22Rv1 (cell line): Measurements from ENCODE around the gene COG5.

Source experiments
- CTCF ChIP-seq: fragments of 450-650 bp; IDR thresholded peaks from 2 replicates; pipeline ENCODE4 v1.5.1; 2017; ENCODE audit warnings: mild to moderate bottlenecking
- ZFX ChIP-seq: fragments of 450-650 bp; IDR thresholded peaks from 2 replicates; pipeline ENCODE4 v1.6.1; 2017; ENCODE audit warnings: antibody characterized with exemption, borderline replicate concordance

DNA sequence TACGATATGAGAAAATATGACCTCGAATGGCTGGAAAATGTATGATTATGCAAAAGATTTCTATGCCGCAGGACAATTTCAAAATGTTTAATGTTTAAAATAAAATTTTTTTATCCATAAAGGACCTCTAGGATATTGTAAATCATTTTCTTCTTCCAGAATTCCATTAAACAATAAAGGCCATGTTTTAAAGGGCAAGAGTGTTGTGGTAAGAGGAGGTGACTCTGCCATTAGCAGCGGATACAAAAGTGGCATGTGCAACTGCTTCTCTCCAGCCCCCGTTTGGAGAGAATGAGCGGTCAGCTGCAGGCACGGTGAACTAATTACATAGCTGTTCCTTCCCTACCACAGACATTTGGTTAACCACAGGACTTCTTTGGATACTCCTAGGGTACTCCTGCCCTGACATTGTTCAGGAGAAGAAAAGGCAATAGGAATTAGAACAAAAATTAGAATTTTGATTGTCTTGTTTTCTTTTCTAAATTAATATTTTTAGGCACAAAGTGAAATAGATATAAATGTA lies 331.1 kb downstream of the COG5 start:
- TF ChIP-seq CTCF (no peak), ZFX (no peak)
